Mammary epithelial cell (primary cell): ENCODE measurements around the gene STK11IP.

Experiments used
- CTCF ChIP-seq, 2 donors: IDR thresholded peaks in 1 of 2; conservative IDR thresholded peaks in 1 of 2; 2 replicates each; pipeline ENCODE4 v1.5.1; 2011 to 2012; ENCODE audit warnings: inconsistent platforms in 2 of 2, low read length in 2 of 2, mild to moderate bottlenecking in 2 of 2, control low read depth in 1 of 2, low read depth in 1 of 2; ENCODE audit not compliant: insufficient read depth in 1 of 2; ENCODE audit errors: extremely low read depth in 1 of 2
- EZH2 ChIP-seq: IDR thresholded peaks from 2 replicates; pipeline ENCODE4 v1.6.1; 2012; ENCODE audit warnings: low read length, inconsistent platforms, borderline replicate concordance

- TF ChIP-seq CTCF (conservative IDR thresholded peaks at IDR 0.05 in 1 of 2, IDR thresholded peaks at IDR 0.05 in 1 of 2; ENCODE audit: extremely low read depth in 1 of 2, insufficient read depth in 1 of 2, low read depth in 1 of 2, low read length in 2 of 2) (no peak), EZH2 (no peak)
Observed at GRCh38 chr2:219631904-219632759, 34.5 kb downstream of the STK11IP start.
